K562 (cell line): Measurements from ENCODE around the gene SUCO. TPM values are rescaled to one million over a fixed set of nuclear protein-coding genes. Genes with fewer than 3 reads are reported as not detected.
A peak's percentile ranks its signal among the peaks of the same experiment; 100 is the strongest.

Source experiments
- CBX8 ChIP-seq: fragments of 200-600 bp; sonication (generic); IDR thresholded peaks from 2 replicates; pipeline ENCODE4 v1.6.1; 2012; ENCODE audit warnings: borderline replicate concordance, mixed run types, low read depth, mild to moderate bottlenecking, moderate library complexity, mixed read lengths, low read length, control low read depth, inconsistent platforms; ENCODE audit not compliant: poor library complexity, severe bottlenecking; ENCODE audit errors: extremely low read depth
- CHD4 ChIP-seq: fragments of 200-600 bp; sonication (generic); IDR thresholded peaks from 3 replicates; pipeline ENCODE4 v1.6.1; 2012; ENCODE audit warnings: low read depth, mild to moderate bottlenecking, mixed read lengths, low read length, inconsistent platforms; ENCODE audit not compliant: insufficient read depth, insufficient replicate concordance, poor library complexity, severe bottlenecking
- SMARCA5 ChIP-seq: fragments of 450-650 bp; IDR thresholded peaks from 2 replicates; pipeline ENCODE4 v1.6.1; 2016
- THRAP3 ChIP-seq: fragments of 450-650 bp; IDR thresholded peaks from 2 replicates; pipeline ENCODE4 v1.6.1; 2016; ENCODE audit warnings: mild to moderate bottlenecking, inconsistent platforms, borderline replicate concordance
- ZNF133 ChIP-seq: fragments of 250-450 bp; sonication (Bioruptor Pico); IDR thresholded peaks from 2 replicates; pipeline ENCODE4 v1.4.0; 2020; ENCODE audit warnings: mild to moderate bottlenecking
- ZNF274 ChIP-seq: IDR thresholded peaks from 2 replicates; pipeline ENCODE4 v1.6.1; 2011; ENCODE audit warnings: low read depth, mild to moderate bottlenecking, low read length, moderate library complexity, borderline replicate concordance
- polyA plus RNA-seq, 8 experiments: library from polyadenylated mRNA; depleted of rRNA in 4 of 8; stranded (reverse) in 5 of 8; unstranded in 3 of 8; fragments of >200 nt; fragmentation: Nextera tagmentation in 2 of 8; fragmentation: Illumina TruSeq in 1 of 8; extraction: Ambion mirVana in 2 of 8; extraction: Trizol in 1 of 8; gene quantifications; 2 replicates each; pipeline versions ENCODE4 v1.2.1 to v1.2.3, GENCODE V29; 2011 to 2014; ENCODE audit warnings: inconsistent platforms in 1 of 8, missing spikeins in 1 of 8
- total RNA-seq, 7 experiments: library from RNA; depleted of rRNA in 6 of 7; stranded (reverse); fragments of >200 nt in 6 of 7; fragmentation: Illumina TruSeq in 2 of 7; extraction: Trizol in 2 of 7; gene quantifications; 2 replicates each; pipeline versions ENCODE4 v1.2.1 to v1.2.3, GENCODE V29; 2011 to 2021; ENCODE audit warnings: low replicate concordance in 1 of 7
- TF ChIP-seq, protein P1 (sequence below): fragments of 450-650 bp; conservative IDR thresholded peaks from 2 replicates; pipeline ENCODE4 v1.6.1; 2016; ENCODE audit warnings: missing genetic modification characterization, low read depth, mild to moderate bottlenecking, missing compliant biosample characterization, moderate library complexity
- TF ChIP-seq, protein P2 (sequence below): fragments of 250-450 bp; sonication (Bioruptor Pico); IDR thresholded peaks from 2 replicates; pipeline ENCODE4 v1.4.0; 2020
- TF ChIP-seq, protein P3 (sequence below): fragments of 450-650 bp; formaldehyde crosslinking; IDR thresholded peaks from 2 replicates; pipeline ENCODE4 v1.4.0; 2020; ENCODE audit warnings: mild to moderate bottlenecking, moderate library complexity
- TF ChIP-seq, protein P4 (sequence below), 3 experiments: fragments of 200-800 bp in 1 of 3; fragments of 250-450 bp in 1 of 3; fragments of 450-650 bp in 1 of 3; sonication (Bioruptor Pico) in 1 of 3; sonication (Bioruptor generic) in 1 of 3; formaldehyde crosslinking in 1 of 3; IDR thresholded peaks; 2 replicates each; pipeline versions ENCODE4 v1.6.1 to v1.8.0; 2016 to 2022; ENCODE audit warnings: mild to moderate bottlenecking in 2 of 3, missing genetic modification characterization in 2 of 3, missing compliant biosample characterization in 1 of 3, moderate library complexity in 1 of 3
- TF ChIP-seq, protein P5 (sequence below): fragments of 250-450 bp; sonication (Bioruptor Pico); IDR thresholded peaks from 2 replicates; pipeline ENCODE4 v1.8.0; 2022; ENCODE audit warnings: inconsistent platforms, mild to moderate bottlenecking, moderate library complexity, borderline replicate concordance

The SUCO gene
- total and polyA plus RNA-seq, 9 of the 15 experiments (the other 6 are each of a cell fraction or from before 2014, with no cell fraction given), result 2.5 to 20.6 (median 14.3) TPM

DNA sequence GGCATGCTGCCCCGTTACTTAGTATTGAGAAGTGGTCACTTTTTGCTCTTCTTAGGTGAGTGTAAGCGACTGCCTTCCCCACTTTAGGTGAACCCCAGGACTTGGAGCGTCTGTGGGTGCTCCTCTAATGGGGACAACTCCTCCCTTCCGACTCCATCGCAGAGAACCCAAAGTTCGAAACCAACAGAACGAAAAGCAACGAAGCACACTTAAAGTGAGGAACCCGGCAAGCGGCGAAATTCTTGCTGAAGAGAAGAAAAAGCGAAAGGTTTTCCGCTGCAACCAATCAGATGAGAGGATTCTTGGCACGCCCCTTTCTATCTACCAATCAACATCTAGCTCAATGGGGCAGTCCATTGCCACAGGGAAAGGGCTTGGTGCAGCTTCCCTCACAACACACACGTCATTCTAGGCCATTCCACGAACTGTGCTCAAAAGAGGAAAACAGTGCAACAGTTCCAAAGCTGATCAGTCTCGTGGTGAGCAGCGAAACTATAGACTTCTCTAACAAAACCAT lies 709 bp upstream of the SUCO start (continued):
- TF ChIP-seq CHD4, result no peak
- TF ChIP-seq, protein P1, sequence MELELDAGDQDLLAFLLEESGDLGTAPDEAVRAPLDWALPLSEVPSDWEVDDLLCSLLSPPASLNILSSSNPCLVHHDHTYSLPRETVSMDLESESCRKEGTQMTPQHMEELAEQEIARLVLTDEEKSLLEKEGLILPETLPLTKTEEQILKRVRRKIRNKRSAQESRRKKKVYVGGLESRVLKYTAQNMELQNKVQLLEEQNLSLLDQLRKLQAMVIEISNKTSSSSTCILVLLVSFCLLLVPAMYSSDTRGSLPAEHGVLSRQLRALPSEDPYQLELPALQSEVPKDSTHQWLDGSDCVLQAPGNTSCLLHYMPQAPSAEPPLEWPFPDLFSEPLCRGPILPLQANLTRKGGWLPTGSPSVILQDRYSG (tag), result no peak
- TF ChIP-seq, protein P2, sequence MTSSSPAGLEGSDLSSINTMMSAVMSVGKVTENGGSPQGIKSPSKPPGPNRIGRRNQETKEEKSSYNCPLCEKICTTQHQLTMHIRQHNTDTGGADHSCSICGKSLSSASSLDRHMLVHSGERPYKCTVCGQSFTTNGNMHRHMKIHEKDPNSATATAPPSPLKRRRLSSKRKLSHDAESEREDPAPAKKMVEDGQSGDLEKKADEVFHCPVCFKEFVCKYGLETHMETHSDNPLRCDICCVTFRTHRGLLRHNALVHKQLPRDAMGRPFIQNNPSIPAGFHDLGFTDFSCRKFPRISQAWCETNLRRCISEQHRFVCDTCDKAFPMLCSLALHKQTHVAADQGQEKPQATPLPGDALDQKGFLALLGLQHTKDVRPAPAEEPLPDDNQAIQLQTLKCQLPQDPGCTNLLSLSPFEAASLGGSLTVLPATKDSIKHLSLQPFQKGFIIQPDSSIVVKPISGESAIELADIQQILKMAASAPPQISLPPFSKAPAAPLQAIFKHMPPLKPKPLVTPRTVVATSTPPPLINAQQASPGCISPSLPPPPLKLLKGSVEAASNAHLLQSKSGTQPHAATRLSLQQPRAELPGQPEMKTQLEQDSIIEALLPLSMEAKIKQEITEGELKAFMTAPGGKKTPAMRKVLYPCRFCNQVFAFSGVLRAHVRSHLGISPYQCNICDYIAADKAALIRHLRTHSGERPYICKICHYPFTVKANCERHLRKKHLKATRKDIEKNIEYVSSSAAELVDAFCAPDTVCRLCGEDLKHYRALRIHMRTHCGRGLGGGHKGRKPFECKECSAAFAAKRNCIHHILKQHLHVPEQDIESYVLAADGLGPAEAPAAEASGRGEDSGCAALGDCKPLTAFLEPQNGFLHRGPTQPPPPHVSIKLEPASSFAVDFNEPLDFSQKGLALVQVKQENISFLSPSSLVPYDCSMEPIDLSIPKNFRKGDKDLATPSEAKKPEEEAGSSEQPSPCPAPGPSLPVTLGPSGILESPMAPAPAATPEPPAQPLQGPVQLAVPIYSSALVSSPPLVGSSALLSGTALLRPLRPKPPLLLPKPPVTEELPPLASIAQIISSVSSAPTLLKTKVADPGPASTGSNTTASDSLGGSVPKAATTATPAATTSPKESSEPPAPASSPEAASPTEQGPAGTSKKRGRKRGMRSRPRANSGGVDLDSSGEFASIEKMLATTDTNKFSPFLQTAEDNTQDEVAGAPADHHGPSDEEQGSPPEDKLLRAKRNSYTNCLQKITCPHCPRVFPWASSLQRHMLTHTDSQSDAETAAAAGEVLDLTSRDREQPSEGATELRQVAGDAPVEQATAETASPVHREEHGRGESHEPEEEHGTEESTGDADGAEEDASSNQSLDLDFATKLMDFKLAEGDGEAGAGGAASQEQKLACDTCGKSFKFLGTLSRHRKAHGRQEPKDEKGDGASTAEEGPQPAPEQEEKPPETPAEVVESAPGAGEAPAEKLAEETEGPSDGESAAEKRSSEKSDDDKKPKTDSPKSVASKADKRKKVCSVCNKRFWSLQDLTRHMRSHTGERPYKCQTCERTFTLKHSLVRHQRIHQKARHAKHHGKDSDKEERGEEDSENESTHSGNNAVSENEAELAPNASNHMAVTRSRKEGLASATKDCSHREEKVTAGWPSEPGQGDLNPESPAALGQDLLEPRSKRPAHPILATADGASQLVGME (CRISPR knock-in tag), result no peak
- TF ChIP-seq, protein P3, sequence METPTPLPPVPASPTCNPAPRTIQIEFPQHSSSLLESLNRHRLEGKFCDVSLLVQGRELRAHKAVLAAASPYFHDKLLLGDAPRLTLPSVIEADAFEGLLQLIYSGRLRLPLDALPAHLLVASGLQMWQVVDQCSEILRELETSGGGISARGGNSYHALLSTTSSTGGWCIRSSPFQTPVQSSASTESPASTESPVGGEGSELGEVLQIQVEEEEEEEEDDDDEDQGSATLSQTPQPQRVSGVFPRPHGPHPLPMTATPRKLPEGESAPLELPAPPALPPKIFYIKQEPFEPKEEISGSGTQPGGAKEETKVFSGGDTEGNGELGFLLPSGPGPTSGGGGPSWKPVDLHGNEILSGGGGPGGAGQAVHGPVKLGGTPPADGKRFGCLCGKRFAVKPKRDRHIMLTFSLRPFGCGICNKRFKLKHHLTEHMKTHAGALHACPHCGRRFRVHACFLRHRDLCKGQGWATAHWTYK (CRISPR knock-in tag), result peak; percentile 81; the same call in 1 of the 2 replicates
- TF ChIP-seq, protein P4, sequence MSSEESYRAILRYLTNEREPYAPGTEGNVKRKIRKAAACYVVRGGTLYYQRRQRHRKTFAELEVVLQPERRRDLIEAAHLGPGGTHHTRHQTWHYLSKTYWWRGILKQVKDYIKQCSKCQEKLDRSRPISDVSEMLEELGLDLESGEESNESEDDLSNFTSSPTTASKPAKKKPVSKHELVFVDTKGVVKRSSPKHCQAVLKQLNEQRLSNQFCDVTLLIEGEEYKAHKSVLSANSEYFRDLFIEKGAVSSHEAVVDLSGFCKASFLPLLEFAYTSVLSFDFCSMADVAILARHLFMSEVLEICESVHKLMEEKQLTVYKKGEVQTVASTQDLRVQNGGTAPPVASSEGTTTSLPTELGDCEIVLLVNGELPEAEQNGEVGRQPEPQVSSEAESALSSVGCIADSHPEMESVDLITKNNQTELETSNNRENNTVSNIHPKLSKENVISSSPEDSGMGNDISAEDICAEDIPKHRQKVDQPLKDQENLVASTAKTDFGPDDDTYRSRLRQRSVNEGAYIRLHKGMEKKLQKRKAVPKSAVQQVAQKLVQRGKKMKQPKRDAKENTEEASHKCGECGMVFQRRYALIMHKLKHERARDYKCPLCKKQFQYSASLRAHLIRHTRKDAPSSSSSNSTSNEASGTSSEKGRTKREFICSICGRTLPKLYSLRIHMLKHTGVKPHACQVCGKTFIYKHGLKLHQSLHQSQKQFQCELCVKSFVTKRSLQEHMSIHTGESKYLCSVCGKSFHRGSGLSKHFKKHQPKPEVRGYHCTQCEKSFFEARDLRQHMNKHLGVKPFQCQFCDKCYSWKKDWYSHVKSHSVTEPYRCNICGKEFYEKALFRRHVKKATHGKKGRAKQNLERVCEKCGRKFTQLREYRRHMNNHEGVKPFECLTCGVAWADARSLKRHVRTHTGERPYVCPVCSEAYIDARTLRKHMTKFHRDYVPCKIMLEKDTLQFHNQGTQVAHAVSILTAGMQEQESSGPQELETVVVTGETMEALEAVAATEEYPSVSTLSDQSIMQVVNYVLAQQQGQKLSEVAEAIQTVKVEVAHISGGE (CRISPR knock-in tag; IDR thresholded peaks at IDR 0.05), result 0 out of 6 replicates have a peak, but pooled peaks of 1 of the 3 experiments have one; percentile 83
- no peak for TF ChIP-seq ZNF274
- TF ChIP-seq, protein P5, sequence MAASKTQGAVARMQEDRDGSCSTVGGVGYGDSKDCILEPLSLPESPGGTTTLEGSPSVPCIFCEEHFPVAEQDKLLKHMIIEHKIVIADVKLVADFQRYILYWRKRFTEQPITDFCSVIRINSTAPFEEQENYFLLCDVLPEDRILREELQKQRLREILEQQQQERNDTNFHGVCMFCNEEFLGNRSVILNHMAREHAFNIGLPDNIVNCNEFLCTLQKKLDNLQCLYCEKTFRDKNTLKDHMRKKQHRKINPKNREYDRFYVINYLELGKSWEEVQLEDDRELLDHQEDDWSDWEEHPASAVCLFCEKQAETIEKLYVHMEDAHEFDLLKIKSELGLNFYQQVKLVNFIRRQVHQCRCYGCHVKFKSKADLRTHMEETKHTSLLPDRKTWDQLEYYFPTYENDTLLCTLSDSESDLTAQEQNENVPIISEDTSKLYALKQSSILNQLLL, result no peak
- no peak for TF ChIP-seq SMARCA5
- TF ChIP-seq THRAP3, result no peak
- TF ChIP-seq CBX8, result no peak
- TF ChIP-seq ZNF133 (CRISPR knock-in tag), result no peak
